ENCODE measurements around the gene PYGM. TPM values are rescaled to one million over a fixed set of nuclear protein-coding genes. Genes with fewer than 3 reads are reported as not detected.
A peak's percentile ranks its signal among the peaks of the same experiment; 100 is the strongest.

The PYGM gene
- total RNA-seq = 8.1 TPM

GRCh38 chr11:64759722-64760719, at the start of gene PYGM:
Gene PYGM, minus strand, starts transcription at chr11:64759974. Its CDS starts 76 bp downstream, at chr11:64759898.
- DNase-seq (ENCODE audit: low spot score) (peak; percentile 84), ATAC-seq (peak; percentile 88)
- intact Hi-C loops (cut with DNase I) = no loop called here

GRCh38 chr11:64805481-64805880, 45.7 kb upstream of the PYGM start:
- DNase-seq (ENCODE audit: low spot score) = no peak
- no peak for ATAC-seq
- intact Hi-C loops (cut with DNase I) = no loop called here

GRCh38 chr11:64804346-64805210, 44.8 kb upstream of the PYGM start:
- DNase-seq (ENCODE audit: low spot score) (no peak), ATAC-seq (no peak)
- intact Hi-C loops (cut with DNase I) = no loop called here

- intact Hi-C loops (cut with DNase I) = no loop called here
- no peak for ATAC-seq
Observed at GRCh38 chr11:64803846-64804345, 44.1 kb upstream of the PYGM start.

GRCh38 chr11:64803158-64803845, 43.5 kb upstream of the PYGM start, which contains the start of gene MAP4K2:
Gene MAP4K2, minus strand, starts transcription at chr11:64803214. Its CDS starts 65 bp downstream, at chr11:64803149.
- intact Hi-C loops (cut with DNase I) = no loop called here
- ATAC-seq (peak; percentile 88), DNase-seq (ENCODE audit: low spot score) (peak; percentile 92)

More at GRCh38 chr11:64803846-64804345, 44.1 kb upstream of the PYGM start:
- no peak for DNase-seq (ENCODE audit: low spot score)

- DNase-seq (ENCODE audit: low spot score) (peak; percentile 80), ATAC-seq (peak; percentile 3)
- intact Hi-C loops (cut with DNase I) = no loop called here
Observed at GRCh38 chr11:64802370-64803157, 42.8 kb upstream of the PYGM start.

GRCh38 chr11:64801561-64802369, 42.0 kb upstream of the PYGM start:
- intact Hi-C loops (cut with DNase I) = no loop called here
- no peak for DNase-seq (ENCODE audit: low spot score)
- ATAC-seq = peak; percentile 2

GRCh38 chr11:64801158-64801464, 41.3 kb upstream of the PYGM start:
- DNase-seq (ENCODE audit: low spot score) (no peak), ATAC-seq (no peak)
- intact Hi-C loops (cut with DNase I) = no loop called here

- DNase-seq (ENCODE audit: low spot score) = no peak
- intact Hi-C loops (cut with DNase I) = no loop called here
- ATAC-seq = no peak
Observed at GRCh38 chr11:64800303-64801157, 40.8 kb upstream of the PYGM start.

GRCh38 chr11:64799623-64800302, 40.0 kb upstream of the PYGM start:
- no peak for ATAC-seq
- no peak for DNase-seq (ENCODE audit: low spot score)
- intact Hi-C loops (cut with DNase I) = no loop called here

- intact Hi-C loops (cut with DNase I) = no loop called here
- DNase-seq (ENCODE audit: low spot score) (no peak), ATAC-seq (no peak)
Observed at GRCh38 chr11:64799256-64799622, 39.5 kb upstream of the PYGM start.

- ATAC-seq = no peak
- intact Hi-C loops (cut with DNase I) = no loop called here
- DNase-seq (ENCODE audit: low spot score) = no peak
Observed at GRCh38 chr11:64796757-64797541, 37.2 kb upstream of the PYGM start.

- DNase-seq (ENCODE audit: low spot score) (no peak), ATAC-seq (no peak)
- intact Hi-C loops (cut with DNase I) = no loop called here
Observed at GRCh38 chr11:64796047-64796756, 36.4 kb upstream of the PYGM start.

GRCh38 chr11:64794526-64794925, 34.8 kb upstream of the PYGM start:
- intact Hi-C loops (cut with DNase I) = no loop called here
- ATAC-seq = no peak
- DNase-seq (ENCODE audit: low spot score) = peak; percentile 42
